K562 (cell line): ENCODE results near the gene ZSCAN2. TPM values are rescaled to one million over a fixed set of nuclear protein-coding genes. Genes with fewer than 3 reads are reported as not detected.

Experiments
- BHLHE40 ChIP-seq: IDR thresholded peaks from 2 replicates; pipeline ENCODE4 v1.6.1; 2011; ENCODE audit warnings: low read length, improper control_type of control experiment
- ETV5 ChIP-seq: sonication (generic); formaldehyde crosslinking; IDR thresholded peaks from 2 replicates; pipeline ENCODE4 v1.4.0; 2020; ENCODE audit warnings: low read depth, mild to moderate bottlenecking, missing genetic modification reagents
- HMGN3 ChIP-seq: IDR thresholded peaks from 2 replicates; pipeline ENCODE4 v1.6.1; 2011; ENCODE audit warnings: borderline replicate concordance, low read depth, mild to moderate bottlenecking, mixed read lengths, low read length; ENCODE audit not compliant: insufficient read length; ENCODE audit errors: extremely low read depth
- ILK ChIP-seq: fragments of 450-650 bp; IDR thresholded peaks from 2 replicates; pipeline ENCODE4 v1.6.1; 2016; ENCODE audit warnings: missing genetic modification characterization, low read depth, mild to moderate bottlenecking, missing compliant biosample characterization, moderate library complexity, borderline replicate concordance
- KDM4B ChIP-seq, 2 experiments: fragments of 450-650 bp in 1 of 2; sonication (generic) in 1 of 2; IDR thresholded peaks; 2 replicates each; pipeline ENCODE4 v1.6.1; 2016 to 2017; ENCODE audit warnings: borderline replicate concordance in 2 of 2, antibody characterized with exemption in 1 of 2, low read depth in 1 of 2, mild to moderate bottlenecking in 1 of 2
- MYNN ChIP-seq, 2 experiments: sonication (generic); formaldehyde crosslinking in 1 of 2; IDR thresholded peaks; 2 replicates each; pipeline versions ENCODE4 v1.5.0 to v1.6.1; 2016 to 2020; ENCODE audit warnings: antibody characterized with exemption in 1 of 2, missing genetic modification reagents in 1 of 2
- PHTF2 ChIP-seq: fragments of 250-450 bp; sonication (Bioruptor Pico); IDR thresholded peaks from 2 replicates; pipeline ENCODE4 v1.5.0; 2021; ENCODE audit warnings: mild to moderate bottlenecking
- WHSC1 ChIP-seq: IDR thresholded peaks from one replicate; pipeline ENCODE4 v1.6.1; 2012; ENCODE audit warnings: low read length, control low read depth, inconsistent platforms
- XRCC3 ChIP-seq: fragments of 450-650 bp; IDR thresholded peaks from 2 replicates; pipeline ENCODE4 v1.6.1; 2017; ENCODE audit warnings: mild to moderate bottlenecking, moderate library complexity
- ZNF75A ChIP-seq: fragments of 450-650 bp; formaldehyde crosslinking; IDR thresholded peaks from 2 replicates; pipeline ENCODE4 v1.4.0; 2020; ENCODE audit warnings: mild to moderate bottlenecking
- polyA plus RNA-seq, 8 experiments: library from polyadenylated mRNA; depleted of rRNA in 4 of 8; stranded (reverse) in 5 of 8; unstranded in 3 of 8; fragments of >200 nt; fragmentation: Nextera tagmentation in 2 of 8; fragmentation: Illumina TruSeq in 1 of 8; extraction: Ambion mirVana in 2 of 8; extraction: Trizol in 1 of 8; gene quantifications; 2 replicates each; pipeline versions ENCODE4 v1.2.1 to v1.2.3, GENCODE V29; 2011 to 2014; ENCODE audit warnings: inconsistent platforms in 1 of 8, missing spikeins in 1 of 8
- total RNA-seq, 7 experiments: library from RNA; depleted of rRNA in 6 of 7; stranded (reverse); fragments of >200 nt in 6 of 7; fragmentation: Illumina TruSeq in 2 of 7; extraction: Trizol in 2 of 7; gene quantifications; 2 replicates each; pipeline versions ENCODE4 v1.2.1 to v1.2.3, GENCODE V29; 2011 to 2021; ENCODE audit warnings: low replicate concordance in 1 of 7
- TF ChIP-seq, protein P1 (sequence below): fragments of 250-450 bp; sonication (Bioruptor Pico); IDR thresholded peaks from 2 replicates; pipeline ENCODE4 v1.5.0; 2020; ENCODE audit warnings: mild to moderate bottlenecking, borderline replicate concordance
- TF ChIP-seq, protein P2 (sequence below): fragments of 450-650 bp; IDR thresholded peaks from 2 replicates; pipeline ENCODE4 v1.6.1; 2016
- TF ChIP-seq, protein P3 (sequence below): sonication (generic); formaldehyde crosslinking; IDR thresholded peaks from 2 replicates; pipeline ENCODE4 v1.8.0; 2022; ENCODE audit warnings: mild to moderate bottlenecking, missing genetic modification reagents
- TF ChIP-seq, protein P4 (sequence below): sonication (generic); formaldehyde crosslinking; IDR thresholded peaks from 2 replicates; pipeline ENCODE4 v1.8.1; 2023; ENCODE audit warnings: mild to moderate bottlenecking, missing genetic modification reagents

Gene ZSCAN2
- total and polyA plus RNA-seq, 9 of the 15 experiments (the other 6 are each of a cell fraction or from before 2014, with no cell fraction given) = 1.7 to 14.2 (median 6.6) TPM

DNA sequence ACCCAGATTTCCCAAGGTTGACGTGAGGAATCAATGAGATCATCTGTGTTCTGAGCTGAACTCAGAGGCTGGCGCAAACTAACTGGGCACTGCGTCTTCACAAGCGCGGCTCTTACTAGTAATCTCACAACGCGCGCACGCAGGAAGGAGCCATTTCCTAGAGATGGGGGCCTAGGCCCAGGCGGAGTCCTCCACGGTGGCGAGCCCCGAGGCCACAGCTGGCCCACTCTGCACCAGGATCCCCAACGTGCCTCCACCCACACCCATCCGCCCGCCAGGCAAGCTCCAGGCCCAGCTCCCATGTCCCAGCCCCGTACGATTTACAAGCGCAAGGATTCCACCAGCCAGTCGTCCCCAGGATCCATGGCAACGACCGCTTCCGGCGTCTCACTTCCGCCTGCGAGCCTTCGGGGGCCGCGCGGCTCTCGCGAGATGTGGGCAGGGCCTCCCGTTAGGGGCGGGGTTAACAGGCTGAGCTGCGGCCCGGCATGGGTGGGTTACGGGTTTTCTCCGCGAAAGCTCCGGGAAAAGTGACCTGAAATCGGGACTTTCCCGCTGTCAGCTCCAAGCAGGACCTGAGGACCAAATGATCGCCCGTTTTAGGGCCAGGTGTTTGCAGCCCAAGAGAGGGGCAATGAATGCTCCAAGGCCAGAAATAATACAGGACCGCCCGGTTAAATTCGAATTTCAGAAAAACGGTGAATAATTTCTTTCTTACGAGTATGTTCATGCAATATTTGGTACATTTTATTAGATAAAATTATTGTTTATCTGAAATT lies 53.3 kb downstream of the ZSCAN2 start, which contains the start of gene WDR73 (continued):
- TF ChIP-seq, protein P1, sequence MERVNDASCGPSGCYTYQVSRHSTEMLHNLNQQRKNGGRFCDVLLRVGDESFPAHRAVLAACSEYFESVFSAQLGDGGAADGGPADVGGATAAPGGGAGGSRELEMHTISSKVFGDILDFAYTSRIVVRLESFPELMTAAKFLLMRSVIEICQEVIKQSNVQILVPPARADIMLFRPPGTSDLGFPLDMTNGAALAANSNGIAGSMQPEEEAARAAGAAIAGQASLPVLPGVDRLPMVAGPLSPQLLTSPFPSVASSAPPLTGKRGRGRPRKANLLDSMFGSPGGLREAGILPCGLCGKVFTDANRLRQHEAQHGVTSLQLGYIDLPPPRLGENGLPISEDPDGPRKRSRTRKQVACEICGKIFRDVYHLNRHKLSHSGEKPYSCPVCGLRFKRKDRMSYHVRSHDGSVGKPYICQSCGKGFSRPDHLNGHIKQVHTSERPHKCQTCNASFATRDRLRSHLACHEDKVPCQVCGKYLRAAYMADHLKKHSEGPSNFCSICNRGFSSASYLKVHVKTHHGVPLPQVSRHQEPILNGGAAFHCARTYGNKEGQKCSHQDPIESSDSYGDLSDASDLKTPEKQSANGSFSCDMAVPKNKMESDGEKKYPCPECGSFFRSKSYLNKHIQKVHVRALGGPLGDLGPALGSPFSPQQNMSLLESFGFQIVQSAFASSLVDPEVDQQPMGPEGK = no peak
- TF ChIP-seq PHTF2 (CRISPR knock-in tag) (no peak), ILK (no peak), KDM4B (IDR thresholded peaks at IDR 0.05; ENCODE audit: borderline replicate concordance in 2 of 2, low read depth in 1 of 2) (peak in 1 of 2 experiments; percentile 53; a peak in 1 of 4 replicates), ZNF75A (no peak), HMGN3 (peak; percentile 85), WHSC1 (no peak), BHLHE40 (no peak), XRCC3 (no peak), MYNN (IDR thresholded peaks at IDR 0.05) (peak; percentile 17; the same call in 1 of the 2 replicates), MYNN (CRISPR knock-in tag; IDR thresholded peaks at IDR 0.05) (no peak), ETV5 (CRISPR knock-in tag) (peak; percentile 62)
- TF ChIP-seq, protein P2, sequence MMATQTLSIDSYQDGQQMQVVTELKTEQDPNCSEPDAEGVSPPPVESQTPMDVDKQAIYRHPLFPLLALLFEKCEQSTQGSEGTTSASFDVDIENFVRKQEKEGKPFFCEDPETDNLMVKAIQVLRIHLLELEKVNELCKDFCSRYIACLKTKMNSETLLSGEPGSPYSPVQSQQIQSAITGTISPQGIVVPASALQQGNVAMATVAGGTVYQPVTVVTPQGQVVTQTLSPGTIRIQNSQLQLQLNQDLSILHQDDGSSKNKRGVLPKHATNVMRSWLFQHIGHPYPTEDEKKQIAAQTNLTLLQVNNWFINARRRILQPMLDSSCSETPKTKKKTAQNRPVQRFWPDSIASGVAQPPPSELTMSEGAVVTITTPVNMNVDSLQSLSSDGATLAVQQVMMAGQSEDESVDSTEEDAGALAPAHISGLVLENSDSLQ = peak; percentile 34
- TF ChIP-seq, protein P3, sequence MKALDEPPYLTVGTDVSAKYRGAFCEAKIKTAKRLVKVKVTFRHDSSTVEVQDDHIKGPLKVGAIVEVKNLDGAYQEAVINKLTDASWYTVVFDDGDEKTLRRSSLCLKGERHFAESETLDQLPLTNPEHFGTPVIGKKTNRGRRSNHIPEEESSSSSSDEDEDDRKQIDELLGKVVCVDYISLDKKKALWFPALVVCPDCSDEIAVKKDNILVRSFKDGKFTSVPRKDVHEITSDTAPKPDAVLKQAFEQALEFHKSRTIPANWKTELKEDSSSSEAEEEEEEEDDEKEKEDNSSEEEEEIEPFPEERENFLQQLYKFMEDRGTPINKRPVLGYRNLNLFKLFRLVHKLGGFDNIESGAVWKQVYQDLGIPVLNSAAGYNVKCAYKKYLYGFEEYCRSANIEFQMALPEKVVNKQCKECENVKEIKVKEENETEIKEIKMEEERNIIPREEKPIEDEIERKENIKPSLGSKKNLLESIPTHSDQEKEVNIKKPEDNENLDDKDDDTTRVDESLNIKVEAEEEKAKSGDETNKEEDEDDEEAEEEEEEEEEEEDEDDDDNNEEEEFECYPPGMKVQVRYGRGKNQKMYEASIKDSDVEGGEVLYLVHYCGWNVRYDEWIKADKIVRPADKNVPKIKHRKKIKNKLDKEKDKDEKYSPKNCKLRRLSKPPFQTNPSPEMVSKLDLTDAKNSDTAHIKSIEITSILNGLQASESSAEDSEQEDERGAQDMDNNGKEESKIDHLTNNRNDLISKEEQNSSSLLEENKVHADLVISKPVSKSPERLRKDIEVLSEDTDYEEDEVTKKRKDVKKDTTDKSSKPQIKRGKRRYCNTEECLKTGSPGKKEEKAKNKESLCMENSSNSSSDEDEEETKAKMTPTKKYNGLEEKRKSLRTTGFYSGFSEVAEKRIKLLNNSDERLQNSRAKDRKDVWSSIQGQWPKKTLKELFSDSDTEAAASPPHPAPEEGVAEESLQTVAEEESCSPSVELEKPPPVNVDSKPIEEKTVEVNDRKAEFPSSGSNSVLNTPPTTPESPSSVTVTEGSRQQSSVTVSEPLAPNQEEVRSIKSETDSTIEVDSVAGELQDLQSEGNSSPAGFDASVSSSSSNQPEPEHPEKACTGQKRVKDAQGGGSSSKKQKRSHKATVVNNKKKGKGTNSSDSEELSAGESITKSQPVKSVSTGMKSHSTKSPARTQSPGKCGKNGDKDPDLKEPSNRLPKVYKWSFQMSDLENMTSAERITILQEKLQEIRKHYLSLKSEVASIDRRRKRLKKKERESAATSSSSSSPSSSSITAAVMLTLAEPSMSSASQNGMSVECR (CRISPR knock-in tag) = peak; percentile 96
- TF ChIP-seq, protein P4, sequence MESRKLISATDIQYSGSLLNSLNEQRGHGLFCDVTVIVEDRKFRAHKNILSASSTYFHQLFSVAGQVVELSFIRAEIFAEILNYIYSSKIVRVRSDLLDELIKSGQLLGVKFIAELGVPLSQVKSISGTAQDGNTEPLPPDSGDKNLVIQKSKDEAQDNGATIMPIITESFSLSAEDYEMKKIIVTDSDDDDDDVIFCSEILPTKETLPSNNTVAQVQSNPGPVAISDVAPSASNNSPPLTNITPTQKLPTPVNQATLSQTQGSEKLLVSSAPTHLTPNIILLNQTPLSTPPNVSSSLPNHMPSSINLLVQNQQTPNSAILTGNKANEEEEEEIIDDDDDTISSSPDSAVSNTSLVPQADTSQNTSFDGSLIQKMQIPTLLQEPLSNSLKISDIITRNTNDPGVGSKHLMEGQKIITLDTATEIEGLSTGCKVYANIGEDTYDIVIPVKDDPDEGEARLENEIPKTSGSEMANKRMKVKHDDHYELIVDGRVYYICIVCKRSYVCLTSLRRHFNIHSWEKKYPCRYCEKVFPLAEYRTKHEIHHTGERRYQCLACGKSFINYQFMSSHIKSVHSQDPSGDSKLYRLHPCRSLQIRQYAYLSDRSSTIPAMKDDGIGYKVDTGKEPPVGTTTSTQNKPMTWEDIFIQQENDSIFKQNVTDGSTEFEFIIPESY (CRISPR knock-in tag) = peak; percentile 67; the same call in 1 of the 2 replicates
